HEK293 (cell line): Measurements from ENCODE around the gene PPDPF.
A peak's percentile ranks its signal among the peaks of the same experiment; 100 is the strongest.

Source experiments
- CTCF ChIA-PET: fragments of 350-600 bp; formaldehyde crosslinking; extraction: SDS; loops from one replicate; lab custom pipeline; 2021; ENCODE audit warnings: antibody characterized with exemption; lab: Yijun Ruan, JAX
- POLR2A ChIA-PET: fragments of 300-600 bp; formaldehyde crosslinking; extraction: SDS; loops from one replicate; lab custom pipeline; 2020; ENCODE audit warnings: antibody characterized with exemption, inconsistent platforms; lab: Yijun Ruan, JAX
- H3K27ac ChIP-seq: fragments of 200-500 bp; sonication (Bioruptor generic); 2 replicates; pipeline ENCODE4 v1.5.1; 2014; ENCODE audit warnings: low read depth, low read length, control low read depth, inconsistent platforms; ENCODE audit errors: extremely low read depth
- H3K36me3 ChIP-seq, 2 experiments: fragments of 200-500 bp in 1 of 2; sonication (Bioruptor generic) in 1 of 2; 1 replicate in 1 of 2; 2 replicates in 1 of 2; pipeline ENCODE4 v1.5.1; 2014 to 2017; ENCODE audit warnings: inconsistent platforms in 2 of 2, low read length in 2 of 2; ENCODE audit not compliant: control insufficient read depth in 2 of 2, insufficient read depth in 1 of 2
- H3K4me1 ChIP-seq: fragments of 200-500 bp; sonication (Bioruptor generic); 2 replicates; pipeline ENCODE4 v1.5.1; 2014; ENCODE audit warnings: mild to moderate bottlenecking, low read length, inconsistent platforms; ENCODE audit not compliant: control insufficient read depth, insufficient read depth
- H3K4me3 ChIP-seq: 2 replicates; pipeline ENCODE4 v1.5.1; 2011; ENCODE audit warnings: low read depth, mild to moderate bottlenecking, control low read depth, low read length, moderate library complexity
- H3K9me3 ChIP-seq: fragments of 200-500 bp; sonication (Bioruptor generic); 2 replicates; pipeline ENCODE4 v1.5.1; 2014; ENCODE audit warnings: low read depth, low read length, inconsistent platforms; ENCODE audit not compliant: control insufficient read depth, insufficient read depth
- GLIS2 ChIP-seq: fragments of 450-650 bp; formaldehyde crosslinking; IDR thresholded peaks from 2 replicates; pipeline ENCODE4 v1.5.1; 2016; ENCODE audit warnings: missing biosample characterization, missing genetic modification characterization
- MEIS1 ChIP-seq: sonication (generic); formaldehyde crosslinking; IDR thresholded peaks from 2 replicates; pipeline ENCODE4 v1.8.1; 2022; ENCODE audit warnings: missing genetic modification reagents, mild to moderate bottlenecking, borderline replicate concordance
- MZF1 ChIP-seq: fragments of 450-650 bp; formaldehyde crosslinking; IDR thresholded peaks from 2 replicates; pipeline ENCODE4 v1.5.1; 2017; ENCODE audit warnings: missing biosample characterization, missing genetic modification characterization, borderline replicate concordance
- PATZ1 ChIP-seq: fragments of 450-650 bp; formaldehyde crosslinking; IDR thresholded peaks from 2 replicates; pipeline ENCODE4 v1.5.1; 2016; ENCODE audit warnings: missing biosample characterization, missing genetic modification characterization
- ZBTB44 ChIP-seq: fragments of 450-650 bp; IDR thresholded peaks from 2 replicates; pipeline ENCODE4 v1.5.1; 2018; ENCODE audit warnings: missing biosample characterization, mild to moderate bottlenecking, missing genetic modification characterization
- ZNF114 ChIP-seq: fragments of 450-650 bp; formaldehyde crosslinking; IDR thresholded peaks from 2 replicates; pipeline ENCODE4 v1.5.0; 2017; ENCODE audit warnings: missing biosample characterization, missing genetic modification characterization
- ZNF148 ChIP-seq: fragments of 450-650 bp; formaldehyde crosslinking; IDR thresholded peaks from 2 replicates; pipeline ENCODE4 v1.5.0; 2017; ENCODE audit warnings: missing biosample characterization, missing genetic modification characterization, borderline replicate concordance
- ZNF473 ChIP-seq: fragments of 450-650 bp; formaldehyde crosslinking; IDR thresholded peaks from 2 replicates; pipeline ENCODE4 v1.5.1; 2017; ENCODE audit warnings: missing biosample characterization, missing genetic modification characterization
- ZNF600 ChIP-seq: fragments of 450-650 bp; formaldehyde crosslinking; IDR thresholded peaks from 2 replicates; pipeline ENCODE4 v1.5.1; 2016; ENCODE audit warnings: missing biosample characterization, missing genetic modification characterization
- ZNF621 ChIP-seq: fragments of 450-650 bp; formaldehyde crosslinking; IDR thresholded peaks from 2 replicates; pipeline ENCODE4 v1.5.1; 2017; ENCODE audit warnings: missing biosample characterization, missing genetic modification characterization
- TF ChIP-seq, protein P1 (sequence below): fragments of 450-650 bp; formaldehyde crosslinking; IDR thresholded peaks from 2 replicates; pipeline ENCODE4 v1.5.1; 2016; ENCODE audit warnings: missing biosample characterization, missing genetic modification characterization

Gene PPDPF

DNA sequence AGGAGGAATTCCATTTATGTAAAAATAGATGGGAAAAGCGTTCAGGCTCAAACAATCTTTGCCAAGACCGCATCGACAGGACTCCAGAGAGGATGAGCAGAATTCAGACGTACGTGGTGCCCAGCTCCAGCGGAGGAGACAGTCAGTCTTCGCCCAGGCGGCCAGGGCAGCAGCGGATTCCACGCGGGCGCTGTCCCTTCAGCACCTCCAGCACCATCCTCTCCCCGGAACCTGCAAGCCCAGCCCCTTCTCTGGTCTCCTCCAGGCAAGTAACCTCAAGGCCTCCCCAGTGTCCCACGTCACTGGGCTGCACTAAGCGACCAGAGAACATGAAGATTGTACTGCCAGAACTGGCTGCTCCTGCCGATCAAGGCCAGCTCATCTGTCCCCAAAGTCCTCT lies 45.4 kb upstream of the PPDPF start:
- TF ChIP-seq ZNF600 (tag by site-specific recombination) (peak; percentile 11; the same call in 1 of the 2 replicates), ZNF114 (no peak), ZNF148 (tag by site-specific recombination) (no peak), MEIS1 (CRISPR knock-in tag) (no peak), ZNF473 (tag by site-specific recombination) (no peak), ZNF621 (tag by site-specific recombination) (no peak), ZBTB44 (tag by site-specific recombination) (no peak), MZF1 (tag by site-specific recombination) (no peak)
- TF ChIP-seq, protein P1, sequence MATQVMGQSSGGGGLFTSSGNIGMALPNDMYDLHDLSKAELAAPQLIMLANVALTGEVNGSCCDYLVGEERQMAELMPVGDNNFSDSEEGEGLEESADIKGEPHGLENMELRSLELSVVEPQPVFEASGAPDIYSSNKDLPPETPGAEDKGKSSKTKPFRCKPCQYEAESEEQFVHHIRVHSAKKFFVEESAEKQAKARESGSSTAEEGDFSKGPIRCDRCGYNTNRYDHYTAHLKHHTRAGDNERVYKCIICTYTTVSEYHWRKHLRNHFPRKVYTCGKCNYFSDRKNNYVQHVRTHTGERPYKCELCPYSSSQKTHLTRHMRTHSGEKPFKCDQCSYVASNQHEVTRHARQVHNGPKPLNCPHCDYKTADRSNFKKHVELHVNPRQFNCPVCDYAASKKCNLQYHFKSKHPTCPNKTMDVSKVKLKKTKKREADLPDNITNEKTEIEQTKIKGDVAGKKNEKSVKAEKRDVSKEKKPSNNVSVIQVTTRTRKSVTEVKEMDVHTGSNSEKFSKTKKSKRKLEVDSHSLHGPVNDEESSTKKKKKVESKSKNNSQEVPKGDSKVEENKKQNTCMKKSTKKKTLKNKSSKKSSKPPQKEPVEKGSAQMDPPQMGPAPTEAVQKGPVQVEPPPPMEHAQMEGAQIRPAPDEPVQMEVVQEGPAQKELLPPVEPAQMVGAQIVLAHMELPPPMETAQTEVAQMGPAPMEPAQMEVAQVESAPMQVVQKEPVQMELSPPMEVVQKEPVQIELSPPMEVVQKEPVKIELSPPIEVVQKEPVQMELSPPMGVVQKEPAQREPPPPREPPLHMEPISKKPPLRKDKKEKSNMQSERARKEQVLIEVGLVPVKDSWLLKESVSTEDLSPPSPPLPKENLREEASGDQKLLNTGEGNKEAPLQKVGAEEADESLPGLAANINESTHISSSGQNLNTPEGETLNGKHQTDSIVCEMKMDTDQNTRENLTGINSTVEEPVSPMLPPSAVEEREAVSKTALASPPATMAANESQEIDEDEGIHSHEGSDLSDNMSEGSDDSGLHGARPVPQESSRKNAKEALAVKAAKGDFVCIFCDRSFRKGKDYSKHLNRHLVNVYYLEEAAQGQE (tag by site-specific recombination), result peak; percentile 95
- H3K36me3 ChIP-seq, result no peaks in the 10 kb centered on the region
- CTCF ChIA-PET, result no interaction called here
- no peaks in the 10 kb centered on the region for H3K9me3 ChIP-seq
- POLR2A ChIA-PET, result interaction anchor here (0.6 to 1.8 kb wide), 2 partner anchors 14 to 54 kb away, joined by 3 read pairs; no protein-coding TSS in a partner anchor
- H3K4me3 ChIP-seq, result no peak overlapping the region
- H3K4me1 ChIP-seq, result peaks cover 3% of the 10 kb centered on the region
- no peak overlapping the region for H3K27ac ChIP-seq

GRCh38 chr20:63477061-63477616 lies 43.4 kb upstream of the PPDPF start:
- no peak overlapping the region for H3K27ac ChIP-seq
- POLR2A ChIA-PET, result no interaction called here

More at GRCh38 chr20:63477061-63477616, 43.4 kb upstream of the PPDPF start:
- TF ChIP-seq PATZ1 (tag by site-specific recombination) (no peak), GLIS2 (tag by site-specific recombination) (0 out of 2 replicates have a peak, but pooled peaks have one; percentile 20)
- CTCF ChIA-PET, result interaction anchor here (0.6 to 2.3 kb wide), 4 partner anchors 12 to 1213 kb away, joined by 3 to 9 read pairs (median 4); no protein-coding TSS in a partner anchor
- no peaks in the 10 kb centered on the region for H3K9me3 ChIP-seq
- H3K36me3 ChIP-seq, result no peaks in the 10 kb centered on the region
- no peak overlapping the region for H3K4me3 ChIP-seq
- peaks cover 3% of the 10 kb centered on the region for H3K4me1 ChIP-seq
